Measurements from ENCODE around the gene BEAN1. TPM values are rescaled to one million over a fixed set of nuclear protein-coding genes. Genes with fewer than 3 reads are reported as not detected.
"Not testable (repeated sequence)": the region's sequence is repeated elsewhere in the genome, so short reads cannot be mapped to it uniquely, and the experiment has no call there.

BEAN1 gene
- total RNA-seq, 4 donors from 2014 or later = 0.23 to 0.50 TPM; not detected in 2

DNA sequence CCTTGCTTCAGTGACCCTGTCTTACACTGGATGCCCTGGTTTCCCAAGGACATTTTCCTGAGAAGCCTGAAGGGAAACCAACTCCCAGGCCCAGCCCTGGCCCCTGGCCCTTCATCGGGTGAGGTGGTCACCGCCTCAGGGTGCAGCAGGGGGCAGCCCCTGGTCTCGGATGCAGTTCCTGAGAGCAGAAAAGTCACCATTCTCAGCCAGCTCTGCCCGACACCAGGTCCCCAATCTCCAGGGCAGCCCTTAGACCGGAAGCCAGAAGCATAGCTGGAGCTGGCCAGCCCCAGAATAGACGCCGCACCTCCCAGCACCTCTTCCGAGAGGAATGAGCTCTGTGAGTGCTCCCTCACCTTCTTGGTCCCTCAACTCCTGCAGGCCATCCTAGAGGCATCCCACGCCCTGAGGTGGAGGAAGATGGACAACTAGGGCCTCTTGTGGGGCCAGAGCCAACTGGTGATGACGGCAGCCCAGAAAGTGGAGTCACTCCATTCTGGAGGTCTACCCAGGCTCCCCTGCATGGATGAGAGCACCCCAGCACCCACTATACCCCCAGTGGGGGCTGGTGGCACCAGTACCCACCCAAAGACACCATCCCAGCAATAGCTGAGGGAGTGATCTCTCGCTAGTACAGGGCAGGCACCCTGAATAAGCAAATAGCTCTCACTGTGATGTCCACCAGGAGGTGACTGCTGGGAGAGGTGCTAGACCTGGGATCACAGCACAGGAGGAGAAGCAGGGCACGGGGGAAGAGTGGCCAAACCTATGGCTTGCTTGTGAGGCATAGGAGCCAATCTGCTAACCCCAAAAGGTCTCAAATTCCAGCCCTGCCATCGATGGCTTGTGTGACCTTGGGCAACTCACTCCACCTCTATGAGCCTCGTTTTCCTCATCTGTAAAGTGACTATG lies 66.7 kb downstream of the BEAN1 start:
- Histone ChIP-seq H3K9me3 (no peaks in the 10 kb centered on the region), H3K4me3 (no peak overlapping the region), H3K4me1 (no peaks in the 10 kb centered on the region), H3K27me3 (no peaks in the 10 kb centered on the region), H3K36me3 (peaks cover 0 to 17% (median 0%) of the 10 kb centered on the region in 4 donors), H3K27ac (replicated peaks in 1 of 4) (no peak overlapping the region)
- TF ChIP-seq POLR2AphosphoS5 (IDR thresholded peaks at IDR 0.05) = no peak
- TF ChIP-seq EP300 (IDR thresholded peaks at IDR 0.05) = no peak
- TF ChIP-seq, protein P1, sequence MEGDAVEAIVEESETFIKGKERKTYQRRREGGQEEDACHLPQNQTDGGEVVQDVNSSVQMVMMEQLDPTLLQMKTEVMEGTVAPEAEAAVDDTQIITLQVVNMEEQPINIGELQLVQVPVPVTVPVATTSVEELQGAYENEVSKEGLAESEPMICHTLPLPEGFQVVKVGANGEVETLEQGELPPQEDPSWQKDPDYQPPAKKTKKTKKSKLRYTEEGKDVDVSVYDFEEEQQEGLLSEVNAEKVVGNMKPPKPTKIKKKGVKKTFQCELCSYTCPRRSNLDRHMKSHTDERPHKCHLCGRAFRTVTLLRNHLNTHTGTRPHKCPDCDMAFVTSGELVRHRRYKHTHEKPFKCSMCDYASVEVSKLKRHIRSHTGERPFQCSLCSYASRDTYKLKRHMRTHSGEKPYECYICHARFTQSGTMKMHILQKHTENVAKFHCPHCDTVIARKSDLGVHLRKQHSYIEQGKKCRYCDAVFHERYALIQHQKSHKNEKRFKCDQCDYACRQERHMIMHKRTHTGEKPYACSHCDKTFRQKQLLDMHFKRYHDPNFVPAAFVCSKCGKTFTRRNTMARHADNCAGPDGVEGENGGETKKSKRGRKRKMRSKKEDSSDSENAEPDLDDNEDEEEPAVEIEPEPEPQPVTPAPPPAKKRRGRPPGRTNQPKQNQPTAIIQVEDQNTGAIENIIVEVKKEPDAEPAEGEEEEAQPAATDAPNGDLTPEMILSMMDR (IDR thresholded peaks at IDR 0.05) = no peak
- no peak for DNase-seq (ENCODE audit: extremely low spot score)
- WGBS = 89% methylated on average over 12 of the region's 14 CpGs
- intact Hi-C loops (cut with DNase I) = no loop called here

DNA sequence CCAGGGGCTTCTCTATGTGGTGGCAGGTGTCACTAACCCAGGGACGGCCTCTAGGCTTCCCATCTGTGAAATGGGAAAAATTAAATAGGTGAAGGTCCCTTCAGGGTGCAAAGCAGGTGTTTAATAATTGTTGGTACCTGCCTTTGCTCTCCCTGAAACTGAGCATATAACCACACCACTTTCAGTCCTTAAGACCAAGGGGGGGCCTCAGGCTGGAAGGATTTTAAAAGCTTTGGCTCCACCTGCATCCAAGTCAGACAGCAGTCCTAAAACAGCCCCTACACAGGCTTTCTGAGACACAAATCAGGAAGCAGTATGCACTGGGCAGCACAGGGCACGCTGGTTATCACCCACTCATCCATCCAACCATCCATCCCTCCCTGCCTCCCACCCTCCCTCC lies 67.8 kb downstream of the BEAN1 start:
- H3K36me3 ChIP-seq = peaks cover 0 to 15% (median 0%) of the 10 kb centered on the region in 4 donors
- TF ChIP-seq, protein P1 (IDR thresholded peaks at IDR 0.05) = no peak
- no peak for TF ChIP-seq EP300 (IDR thresholded peaks at IDR 0.05)
- TF ChIP-seq POLR2A (IDR thresholded peaks at IDR 0.05; ENCODE audit: low read depth) = no peak
- no peak for TF ChIP-seq POLR2AphosphoS5 (IDR thresholded peaks at IDR 0.05)
- H3K9me3 ChIP-seq = no peaks in the 10 kb centered on the region
- H3K27ac ChIP-seq (replicated peaks in 1 of 4) = no peak overlapping the region
- WGBS = 100% methylated on average over 2 of the region's 2 CpGs
- H3K4me1 ChIP-seq = no peaks in the 10 kb centered on the region
- H3K27me3 ChIP-seq = no peaks in the 10 kb centered on the region
- DNase-seq (ENCODE audit: extremely low spot score) = no peak
- no peak overlapping the region for H3K4me3 ChIP-seq
- intact Hi-C loops (cut with DNase I) = no loop called here

DNA sequence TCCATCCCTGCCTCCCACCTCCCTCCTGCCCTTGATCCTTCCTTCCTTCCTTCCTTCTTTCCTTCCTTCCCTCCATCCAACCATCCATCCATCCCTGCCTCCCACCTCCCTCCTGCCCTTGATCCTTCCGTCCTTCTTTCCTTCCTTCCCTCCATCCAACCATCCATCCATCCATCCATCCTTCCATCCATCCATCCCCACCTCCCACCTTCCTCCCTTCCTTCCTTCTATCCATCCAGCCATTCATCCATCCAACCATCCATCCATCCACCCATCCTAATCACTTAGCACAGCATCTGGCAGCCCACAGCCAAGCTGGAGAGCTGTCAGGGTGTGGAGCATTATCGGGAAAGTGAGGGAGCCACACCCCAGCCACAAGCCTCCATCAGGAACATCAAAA lies 68.3 kb downstream of the BEAN1 start:
- H3K27me3 ChIP-seq = no peaks in the 10 kb centered on the region
- H3K36me3 ChIP-seq = peaks cover 0 to 15% (median 0%) of the 10 kb centered on the region in 4 donors
- intact Hi-C loops (cut with DNase I) = no loop called here
- WGBS = 94% methylated on average over 2 of the region's 2 CpGs
- no peak overlapping the region for H3K4me3 ChIP-seq
- no peak overlapping the region for H3K27ac ChIP-seq (replicated peaks in 1 of 4)
- no peaks in the 10 kb centered on the region for H3K9me3 ChIP-seq
- DNase-seq (ENCODE audit: extremely low spot score) = no peak
- TF ChIP-seq EP300 (IDR thresholded peaks at IDR 0.05) (no peak), POLR2AphosphoS5 (IDR thresholded peaks at IDR 0.05) (no peak), POLR2A (IDR thresholded peaks at IDR 0.05; ENCODE audit: low read depth) (no peak)
- TF ChIP-seq, protein P1 (IDR thresholded peaks at IDR 0.05) = no peak
- H3K4me1 ChIP-seq = no peaks in the 10 kb centered on the region

DNA sequence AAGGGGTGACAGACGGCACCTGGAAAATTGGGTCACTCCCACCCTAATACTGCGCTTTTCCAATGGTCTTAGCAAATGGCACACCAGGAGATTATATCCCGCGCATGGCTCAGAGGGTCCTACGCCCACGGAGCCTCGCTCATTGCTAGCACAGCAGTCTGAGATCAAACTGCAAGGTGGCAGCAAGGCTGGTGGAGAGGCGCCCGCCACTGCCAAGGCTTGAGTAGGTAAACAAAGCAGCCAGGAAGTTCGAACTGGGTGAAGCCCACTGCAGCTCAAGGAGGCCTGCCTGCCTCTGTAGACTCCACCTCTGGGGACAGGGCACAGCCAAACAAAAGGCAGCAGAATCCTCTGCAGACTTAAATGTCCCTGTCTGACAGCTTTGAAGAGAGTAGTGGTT lies 69.1 kb downstream of the BEAN1 start:
- H3K27me3 ChIP-seq; H3K4me1 ChIP-seq; intact Hi-C loops (cut with DNase I); DNase-seq (ENCODE audit: extremely low spot score); H3K4me3 ChIP-seq; H3K27ac ChIP-seq (replicated peaks in 1 of 4); H3K9me3 ChIP-seq: not testable (repeated sequence)
- H3K36me3 ChIP-seq = peaks cover 0 to 15% (median 0%) of the 10 kb centered on the region in 4 donors
- 98% methylated on average over 10 of the region's 10 CpGs for WGBS

DNA sequence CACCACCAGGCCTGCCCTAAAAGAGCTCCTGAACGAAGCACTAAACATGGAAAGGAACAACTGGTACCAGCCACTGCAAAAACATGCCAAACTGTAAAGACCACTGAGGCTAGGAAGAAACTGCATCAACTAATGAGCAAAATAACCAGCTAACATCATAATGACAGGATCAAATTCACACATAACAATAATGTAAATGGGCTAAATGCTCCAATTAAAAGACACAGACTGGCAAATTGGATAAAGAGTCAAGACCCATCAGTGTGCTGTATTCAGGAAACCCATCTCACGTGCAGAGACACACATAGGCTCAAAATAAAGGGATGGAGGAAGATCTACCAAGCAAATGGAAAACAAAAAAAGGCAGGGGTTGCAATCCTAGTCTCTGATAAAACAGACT lies 70.8 kb downstream of the BEAN1 start:
- DNase-seq (ENCODE audit: extremely low spot score); H3K9me3 ChIP-seq; H3K27ac ChIP-seq (replicated peaks in 1 of 4); intact Hi-C loops (cut with DNase I); H3K4me3 ChIP-seq; H3K27me3 ChIP-seq: not testable (repeated sequence)
- Histone ChIP-seq H3K4me1 (peaks cover 9 to 12% (median 11%) of the 10 kb centered on the region in 4 donors), H3K36me3 (peaks cover 0 to 12% (median 0%) of the 10 kb centered on the region in 4 donors)
- 95% methylated on average over 2 of the region's 2 CpGs for WGBS

DNA sequence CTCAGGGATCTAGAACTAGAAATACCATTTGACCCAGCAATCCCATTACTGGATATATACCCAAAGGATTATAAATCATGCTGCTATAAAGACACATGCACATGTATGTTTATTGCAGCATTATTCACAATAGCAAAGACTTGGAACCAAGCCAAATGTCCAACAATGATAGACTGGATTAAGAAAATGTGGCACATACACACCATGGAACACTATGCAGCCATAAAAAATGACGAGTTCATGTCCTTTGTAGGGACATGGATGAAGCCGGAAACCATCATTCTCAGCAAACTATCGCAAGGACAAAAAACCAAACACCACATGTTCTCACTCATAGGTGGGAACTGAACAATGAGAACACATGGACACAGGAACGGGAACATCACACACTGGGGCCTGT lies 74.5 kb downstream of the BEAN1 start:
- H3K4me1 ChIP-seq = peaks cover 13 to 25% (median 22%) of the 10 kb centered on the region in 4 donors
- intact Hi-C loops (cut with DNase I) = not testable (repeated sequence)

More for the DNA sequence above, 74.5 kb downstream of the BEAN1 start:
- not testable (repeated sequence) for H3K9me3 ChIP-seq; H3K27ac ChIP-seq (replicated peaks in 1 of 4); H3K36me3 ChIP-seq; H3K4me3 ChIP-seq; H3K27me3 ChIP-seq; DNase-seq (ENCODE audit: extremely low spot score)
- whole genome bisulfite sequencing = 95% methylated on average over 2 of the region's 4 CpGs
